HG02798 (cell line): ENCODE data around the gene PRX.
A peak's percentile ranks its signal among the peaks of the same experiment; 100 is the strongest.
"Not testable (repeated sequence)": the region's sequence is repeated elsewhere in the genome, so short reads cannot be mapped to it uniquely, and the experiment has no call there.

Experiments
- ATAC-seq: cut with Tn5 transposase; IDR thresholded peaks from one replicate; pipeline ENCODE4 v1.9.1; 2021; ENCODE audit warnings: mild to moderate bottlenecking; ENCODE audit not compliant: unreplicated experiment, poor library complexity

The PRX gene, protein sequence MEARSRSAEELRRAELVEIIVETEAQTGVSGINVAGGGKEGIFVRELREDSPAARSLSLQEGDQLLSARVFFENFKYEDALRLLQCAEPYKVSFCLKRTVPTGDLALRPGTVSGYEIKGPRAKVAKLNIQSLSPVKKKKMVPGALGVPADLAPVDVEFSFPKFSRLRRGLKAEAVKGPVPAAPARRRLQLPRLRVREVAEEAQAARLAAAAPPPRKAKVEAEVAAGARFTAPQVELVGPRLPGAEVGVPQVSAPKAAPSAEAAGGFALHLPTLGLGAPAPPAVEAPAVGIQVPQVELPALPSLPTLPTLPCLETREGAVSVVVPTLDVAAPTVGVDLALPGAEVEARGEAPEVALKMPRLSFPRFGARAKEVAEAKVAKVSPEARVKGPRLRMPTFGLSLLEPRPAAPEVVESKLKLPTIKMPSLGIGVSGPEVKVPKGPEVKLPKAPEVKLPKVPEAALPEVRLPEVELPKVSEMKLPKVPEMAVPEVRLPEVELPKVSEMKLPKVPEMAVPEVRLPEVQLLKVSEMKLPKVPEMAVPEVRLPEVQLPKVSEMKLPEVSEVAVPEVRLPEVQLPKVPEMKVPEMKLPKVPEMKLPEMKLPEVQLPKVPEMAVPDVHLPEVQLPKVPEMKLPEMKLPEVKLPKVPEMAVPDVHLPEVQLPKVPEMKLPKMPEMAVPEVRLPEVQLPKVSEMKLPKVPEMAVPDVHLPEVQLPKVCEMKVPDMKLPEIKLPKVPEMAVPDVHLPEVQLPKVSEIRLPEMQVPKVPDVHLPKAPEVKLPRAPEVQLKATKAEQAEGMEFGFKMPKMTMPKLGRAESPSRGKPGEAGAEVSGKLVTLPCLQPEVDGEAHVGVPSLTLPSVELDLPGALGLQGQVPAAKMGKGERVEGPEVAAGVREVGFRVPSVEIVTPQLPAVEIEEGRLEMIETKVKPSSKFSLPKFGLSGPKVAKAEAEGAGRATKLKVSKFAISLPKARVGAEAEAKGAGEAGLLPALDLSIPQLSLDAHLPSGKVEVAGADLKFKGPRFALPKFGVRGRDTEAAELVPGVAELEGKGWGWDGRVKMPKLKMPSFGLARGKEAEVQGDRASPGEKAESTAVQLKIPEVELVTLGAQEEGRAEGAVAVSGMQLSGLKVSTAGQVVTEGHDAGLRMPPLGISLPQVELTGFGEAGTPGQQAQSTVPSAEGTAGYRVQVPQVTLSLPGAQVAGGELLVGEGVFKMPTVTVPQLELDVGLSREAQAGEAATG (N-terminal part only)

DNA sequence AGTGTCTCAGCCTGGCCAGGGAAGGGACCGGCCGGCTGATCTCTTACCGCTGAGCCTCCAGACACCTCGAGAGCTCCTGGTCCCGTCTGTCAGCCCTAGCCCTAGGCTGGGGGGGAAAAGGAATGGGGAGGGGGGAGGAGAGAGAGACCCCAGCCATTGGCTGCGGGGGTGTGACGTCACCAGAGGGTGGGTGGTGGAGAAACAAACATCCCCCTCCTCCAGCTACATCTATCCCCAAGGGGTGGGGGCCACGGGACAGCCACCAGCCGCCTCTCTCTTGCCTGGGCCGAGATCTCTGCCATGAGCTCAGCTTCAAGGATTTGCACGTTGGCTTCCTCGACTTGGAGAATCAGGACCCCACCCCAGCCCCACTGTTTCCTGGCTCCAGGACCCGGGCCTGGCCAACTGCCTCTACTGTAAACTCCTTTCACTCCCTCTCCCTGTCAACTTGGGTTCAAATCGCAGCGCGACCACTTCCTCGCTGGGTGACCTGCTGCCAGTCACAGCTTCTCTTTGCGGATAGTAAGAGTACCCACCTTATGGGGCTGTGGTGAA is at the start of gene PRX:
Gene PRX, minus strand, starts transcription at position 88 of the 555 bp plus-strand sequence. CDS start 5,446 bp downstream, outside the sequence.
- ATAC-seq: no peak

DNA sequence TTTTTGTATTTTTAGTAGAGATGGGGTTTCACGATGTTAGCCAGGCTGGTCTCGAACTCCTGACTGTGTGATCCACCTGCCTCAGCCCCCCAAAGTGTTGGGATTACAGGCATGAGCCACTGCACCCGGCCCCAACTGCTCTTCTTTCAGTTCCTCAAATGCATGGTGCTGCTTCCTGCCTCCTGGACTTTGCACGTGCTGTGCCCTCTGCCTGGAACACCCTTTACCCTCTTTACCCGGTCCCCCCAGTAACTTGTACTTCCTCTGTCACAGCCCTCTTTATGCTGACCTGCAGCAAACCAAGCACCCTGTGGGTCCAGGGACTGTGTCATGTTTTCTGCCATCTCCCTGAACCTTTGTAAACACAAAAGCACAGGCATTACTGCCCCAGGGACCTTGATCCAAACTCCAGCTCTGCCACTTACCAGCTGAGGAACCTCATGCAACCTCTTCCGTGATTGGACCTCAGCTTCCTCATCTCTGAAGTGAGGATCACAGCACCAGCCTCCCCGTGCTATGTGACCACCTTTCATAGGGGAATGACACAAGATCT is 48.6 kb upstream of the PRX start:
- no peak for ATAC-seq

DNA sequence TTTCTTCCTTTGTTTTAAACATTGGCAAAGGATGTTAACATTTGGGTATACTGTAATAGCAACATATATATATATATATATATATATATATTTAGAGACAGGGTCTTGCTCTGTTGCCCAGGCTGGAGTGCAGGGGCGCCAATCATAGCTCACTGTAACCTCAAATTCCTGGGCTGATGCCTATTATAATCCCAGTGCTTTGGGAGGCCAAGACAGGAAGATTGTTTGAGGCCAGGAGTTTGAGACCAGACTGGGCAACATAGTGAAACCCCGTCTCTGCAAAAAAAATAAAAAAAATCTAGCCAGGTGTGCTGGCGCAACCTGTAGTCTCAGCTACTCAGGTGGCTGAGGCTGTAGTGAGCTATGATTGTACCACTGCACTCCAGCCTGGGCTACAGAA is 47.0 kb upstream of the PRX start:
- no peak for ATAC-seq

DNA sequence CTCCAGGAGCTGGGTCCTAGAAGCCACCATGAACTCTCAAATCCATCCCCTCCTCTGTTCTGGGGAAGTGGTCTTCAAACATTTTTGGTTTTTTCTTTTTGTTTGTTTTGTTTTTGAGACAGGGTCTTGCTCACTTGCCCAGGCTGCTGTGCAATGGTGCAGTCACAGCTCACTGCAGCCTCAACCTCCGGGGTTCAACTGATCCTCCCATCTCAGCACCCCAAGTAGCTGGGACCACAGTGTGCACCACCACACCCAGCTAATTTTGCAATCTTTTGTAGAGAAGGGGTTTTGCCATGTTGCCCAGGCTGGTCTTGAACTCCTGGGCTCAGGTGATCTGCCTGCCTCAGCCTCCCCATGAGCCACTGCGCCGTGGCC is 45.4 kb upstream of the PRX start:
- no peak for ATAC-seq

DNA sequence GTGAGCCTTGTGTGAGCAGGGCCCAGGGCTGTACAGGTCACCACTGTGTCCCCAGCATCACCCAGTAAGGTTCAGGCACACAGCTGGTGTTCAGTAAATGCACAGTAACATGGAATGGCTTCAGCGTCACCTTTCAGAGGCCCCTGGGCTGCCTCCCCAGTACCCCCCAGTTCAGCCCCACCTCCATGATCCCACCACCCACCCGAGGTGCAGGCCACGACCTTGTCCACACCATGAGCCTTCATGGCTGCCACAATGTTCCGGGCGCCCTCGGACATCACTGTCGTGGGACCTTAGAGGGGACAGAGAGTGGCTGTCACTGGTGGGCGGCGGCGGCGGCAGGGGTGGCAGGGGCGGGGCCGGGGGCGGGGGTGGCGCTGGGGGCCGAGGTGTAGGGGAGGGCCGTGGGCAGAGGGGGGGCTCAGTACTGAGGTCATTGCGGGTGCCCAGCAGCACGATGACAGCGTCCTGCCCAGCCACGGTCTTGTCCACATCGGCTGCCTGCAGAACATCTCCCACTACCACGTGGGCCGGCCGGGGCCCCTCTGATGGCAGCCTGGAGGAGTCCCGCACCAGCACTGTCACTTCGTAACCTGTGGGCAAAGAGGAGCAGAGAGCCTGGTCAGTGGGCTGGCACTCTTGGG is 44.9 kb upstream of the PRX start:
- ATAC-seq: no peak

DNA sequence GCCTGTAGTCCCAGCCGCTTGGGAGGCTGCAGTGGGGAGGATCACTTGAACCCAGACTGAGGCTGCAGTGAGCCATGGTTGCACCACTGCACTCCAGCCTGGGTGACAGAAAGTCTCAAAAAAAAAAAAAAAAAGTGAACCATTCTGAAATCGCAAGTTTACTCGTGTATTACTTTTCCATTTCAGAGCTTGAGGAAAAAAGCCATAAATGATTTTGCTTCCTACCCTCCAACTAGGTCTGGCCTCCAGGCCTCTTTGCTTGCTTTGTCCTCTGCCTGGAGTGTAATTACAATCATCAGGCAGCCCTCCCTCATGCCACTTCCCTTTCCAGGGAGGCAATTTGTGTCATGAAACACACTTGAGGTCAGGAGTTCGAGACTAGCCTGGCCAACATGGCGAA is 43.9 kb upstream of the PRX start:
- ATAC-seq: no peak

- not testable (repeated sequence) for ATAC-seq
Observed at GRCh38 chr19:40453943-40454342, 40.8 kb upstream of the PRX start.

GRCh38 chr19:40453151-40453735 is 40.1 kb upstream of the PRX start:
- no peak for ATAC-seq

DNA sequence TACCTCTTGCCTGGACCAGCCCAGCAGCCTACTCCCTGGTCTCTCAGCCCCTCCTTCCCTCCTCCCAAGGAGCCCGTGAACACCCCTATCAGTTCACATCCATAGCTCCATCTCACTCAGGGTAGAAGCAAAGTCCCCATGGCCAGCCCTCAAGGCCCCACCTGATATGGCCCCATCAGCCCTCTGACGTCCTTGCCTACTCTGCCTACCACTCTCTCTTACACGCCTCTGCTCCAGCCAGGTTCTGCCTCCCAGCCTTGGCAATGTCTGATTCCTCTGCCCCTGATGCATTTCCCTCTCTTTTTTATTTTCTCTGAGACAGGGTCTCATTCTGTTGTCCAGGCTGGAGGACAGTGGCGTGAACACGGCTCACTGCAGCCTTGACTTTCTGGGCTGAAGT is 38.8 kb upstream of the PRX start:
- no peak for ATAC-seq

DNA sequence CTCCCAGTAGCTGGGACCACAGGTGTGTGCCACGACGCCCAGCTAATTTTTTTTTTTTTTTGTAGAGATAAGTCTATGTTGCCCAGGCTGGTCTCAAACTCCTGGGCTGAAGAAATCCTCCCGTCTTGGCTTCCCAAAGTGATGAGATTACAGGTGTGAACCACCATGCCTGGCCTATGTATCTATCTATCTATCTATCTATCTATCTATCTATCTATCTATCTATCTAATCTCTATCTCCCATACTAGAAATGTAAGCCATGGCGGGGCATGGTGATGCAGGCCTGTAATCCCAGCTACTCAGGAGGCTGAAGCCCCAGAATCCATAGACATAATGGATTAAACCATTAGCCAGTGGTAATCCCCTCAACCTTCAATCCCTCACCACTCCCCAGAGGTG is 37.5 kb upstream of the PRX start:
- no peak for ATAC-seq

DNA sequence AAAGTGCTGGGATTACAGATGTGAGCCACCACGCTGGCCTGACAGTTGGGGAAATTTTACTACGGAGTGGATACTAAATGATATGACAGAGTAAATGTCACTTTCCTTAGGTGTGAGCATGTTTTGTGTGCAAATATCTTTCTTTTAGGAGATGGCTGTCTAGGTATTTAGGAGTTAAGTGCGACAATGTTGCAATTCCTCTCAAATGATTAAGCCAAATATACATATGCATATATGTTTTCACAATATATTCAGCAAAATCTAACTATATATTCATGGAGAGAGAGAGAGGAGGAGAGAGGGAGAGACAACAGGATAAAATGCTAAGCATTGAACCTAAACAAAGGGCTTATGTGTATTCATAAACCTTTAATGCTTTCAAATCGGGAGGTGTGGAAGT is 36.3 kb upstream of the PRX start:
- no peak for ATAC-seq

- ATAC-seq: no peak
Observed at GRCh38 chr19:40446263-40446784, 33.1 kb upstream of the PRX start.

- no peak for ATAC-seq
Observed at GRCh38 chr19:40445780-40446262, 32.6 kb upstream of the PRX start.

DNA sequence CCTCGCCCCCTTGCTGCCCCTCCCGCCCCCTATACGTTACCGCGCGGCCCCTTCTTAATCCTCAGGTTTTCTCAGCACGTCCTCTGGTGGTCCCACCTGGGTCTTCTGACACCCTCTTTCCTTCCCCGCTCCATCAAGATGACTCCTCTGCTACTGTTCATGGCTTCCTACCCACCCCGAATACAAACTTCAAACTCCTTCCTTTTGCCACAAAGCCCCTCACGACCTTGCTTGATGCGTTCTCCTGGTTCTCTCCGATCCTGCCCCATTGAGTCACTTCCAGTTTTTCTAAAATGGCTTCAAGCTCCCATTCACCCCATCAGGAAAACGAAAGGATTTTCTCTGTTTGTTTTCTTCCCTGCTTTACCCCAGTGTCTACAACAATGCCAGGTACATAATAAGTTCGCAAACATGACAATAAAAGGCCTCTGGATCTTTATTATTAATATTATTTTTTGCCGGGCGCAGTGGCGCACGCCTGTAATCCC is 31.7 kb upstream of the PRX start:
- no peak for ATAC-seq

DNA sequence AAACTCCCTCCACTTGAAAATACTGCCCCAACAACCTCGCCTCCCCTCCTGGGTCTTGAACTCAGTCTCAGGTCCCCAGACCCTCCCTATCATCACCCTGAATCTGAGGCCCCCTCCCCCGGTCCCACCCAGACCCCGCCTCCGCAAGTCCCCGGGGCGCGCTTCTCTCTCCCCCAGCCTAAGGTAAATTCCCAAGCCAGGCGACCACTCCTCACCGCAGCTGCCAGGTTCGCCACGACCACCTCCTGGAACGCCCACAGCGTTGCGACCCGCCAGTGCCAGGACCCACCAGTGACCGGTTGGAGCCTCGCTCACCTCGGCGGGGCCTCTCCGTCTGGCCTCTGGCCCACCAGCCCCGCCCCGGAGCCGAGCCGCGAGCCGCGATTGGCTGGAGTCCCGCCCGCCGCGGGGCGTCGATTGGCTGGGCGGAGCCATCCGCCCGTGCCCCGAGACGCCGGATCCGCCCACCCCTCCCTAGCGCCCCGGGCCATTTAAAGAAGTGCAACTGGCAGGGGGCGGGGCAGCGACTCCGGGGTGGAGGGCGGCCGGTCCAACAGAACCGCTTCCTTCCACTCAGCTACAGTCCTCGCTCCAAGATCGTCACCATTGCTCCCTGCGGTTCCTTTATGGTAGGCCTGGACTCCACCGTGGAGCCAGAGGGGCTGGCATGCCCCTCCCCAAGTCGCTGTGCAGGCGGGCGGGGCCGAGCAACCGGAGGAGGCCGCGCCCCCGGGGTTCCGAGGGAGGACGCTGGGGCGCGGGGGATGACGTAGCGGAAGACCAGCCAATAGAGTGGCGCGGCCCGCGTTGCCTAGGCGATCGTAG is 31.0 kb upstream of the PRX start, which contains the start of gene SERTAD3:
Gene SERTAD3, minus strand, starts transcription at position 336 of the 825 bp plus-strand sequence. CDS start 2,255 bp downstream, outside the sequence.
- ATAC-seq: peak; percentile 72

DNA sequence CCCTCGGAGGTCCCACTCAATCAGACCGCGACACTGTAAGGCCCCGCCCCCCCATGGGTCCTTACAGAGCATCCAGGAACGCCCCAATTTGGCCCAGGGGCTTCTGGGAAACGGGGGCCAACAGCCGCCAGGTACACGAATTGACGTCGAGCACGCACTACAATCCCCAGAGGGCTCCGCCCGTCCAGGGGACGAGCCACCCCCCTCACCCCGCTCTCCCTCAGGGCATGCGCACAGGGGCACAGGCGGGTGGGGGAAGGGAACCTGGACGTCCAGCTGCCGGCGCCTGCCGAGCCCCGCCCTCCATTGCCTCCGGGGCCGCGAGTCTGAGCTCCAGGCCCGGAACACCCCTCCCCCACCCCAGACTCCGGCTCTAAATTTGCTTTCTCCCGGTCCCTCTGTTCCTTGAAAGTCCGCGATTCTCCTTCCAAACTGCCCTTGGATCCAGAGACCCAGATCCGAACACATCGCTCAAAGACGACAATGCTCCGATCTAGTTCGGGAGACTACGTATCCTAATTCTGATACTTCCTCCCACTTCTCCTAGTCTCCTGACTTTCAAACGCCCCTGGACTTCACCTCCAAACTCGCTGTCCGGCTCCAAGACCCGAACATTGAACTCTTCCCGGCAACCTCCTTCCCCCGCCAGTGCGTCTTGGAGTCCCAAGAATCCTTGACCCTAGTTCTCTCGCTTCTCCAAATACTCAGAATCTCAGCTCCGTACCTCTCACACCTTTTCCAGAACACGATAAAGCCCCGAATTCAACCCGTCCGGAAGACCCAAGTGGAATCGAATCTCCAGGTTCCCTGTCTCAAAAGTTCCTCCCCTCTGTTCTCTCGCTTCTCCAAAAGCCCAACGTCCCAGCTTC is 30.2 kb upstream of the PRX start:
- ATAC-seq: peak; percentile 80
